H9 (cell line): ENCODE measurements around the gene JPT2. TPM values are rescaled to one million over a fixed set of nuclear protein-coding genes. Genes with fewer than 3 reads are reported as not detected.

ENCODE experiments used
- DNase-seq: peaks from one replicate; pipeline ENCODE4 v3.0.0-alpha.2; 2017
- H2AFZ ChIP-seq: one replicate; pipeline ENCODE4 v1.6.1; 2013; ENCODE audit warnings: mild to moderate bottlenecking, low read length, control low read depth, moderate library complexity
- H2AK5ac ChIP-seq: 2 replicates; pipeline ENCODE4 v1.6.1; 2013; ENCODE audit warnings: low read length, control low read depth, mixed read lengths; ENCODE audit not compliant: insufficient read length
- H2BK120ac ChIP-seq: one replicate; pipeline ENCODE4 v1.6.1; 2013; ENCODE audit warnings: low read depth, mild to moderate bottlenecking, low read length, control low read depth, inconsistent platforms; ENCODE audit not compliant: poor library complexity, severe bottlenecking
- H2BK12ac ChIP-seq: 2 replicates; pipeline ENCODE4 v1.6.1; 2013; ENCODE audit warnings: low read length, control low read depth, mixed read lengths, low read depth; ENCODE audit not compliant: insufficient read length
- H2BK15ac ChIP-seq: 2 replicates; pipeline ENCODE4 v1.6.1; 2013; ENCODE audit warnings: low read depth, low read length, control low read depth
- H2BK20ac ChIP-seq: one replicate; pipeline ENCODE4 v1.6.1; 2013; ENCODE audit warnings: low read depth, mild to moderate bottlenecking, low read length, control low read depth, inconsistent platforms; ENCODE audit not compliant: poor library complexity, severe bottlenecking
- H2BK5ac ChIP-seq: 2 replicates; pipeline ENCODE4 v1.6.1; 2013; ENCODE audit warnings: low read length, control low read depth, mixed read lengths; ENCODE audit not compliant: insufficient read length
- H3K14ac ChIP-seq: 2 replicates; pipeline ENCODE4 v1.6.1; 2013; ENCODE audit warnings: low read length, control low read depth; ENCODE audit not compliant: insufficient read depth
- H3K18ac ChIP-seq: 2 replicates; pipeline ENCODE4 v1.6.1; 2013; ENCODE audit warnings: low read depth, mild to moderate bottlenecking, mixed read lengths, low read length, control low read depth; ENCODE audit not compliant: insufficient read length
- H3K23ac ChIP-seq: 2 replicates; pipeline ENCODE4 v1.6.1; 2013; ENCODE audit warnings: low read length, control low read depth, mixed read lengths, low read depth; ENCODE audit not compliant: insufficient read length
- H3K23me2 ChIP-seq: 2 replicates; pipeline ENCODE4 v1.6.1; 2013; ENCODE audit warnings: low read depth, mild to moderate bottlenecking, mixed read lengths, low read length, control low read depth; ENCODE audit not compliant: insufficient read length, poor library complexity, severe bottlenecking
- H3K27ac ChIP-seq: 2 replicates; pipeline ENCODE4 v1.5.1; 2013; ENCODE audit warnings: low read length, control low read depth, mixed read lengths, low read depth; ENCODE audit not compliant: insufficient read length
- H3K27me3 ChIP-seq: 2 replicates; pipeline ENCODE4 v1.6.1; 2013; ENCODE audit warnings: low read length, control low read depth, inconsistent platforms; ENCODE audit not compliant: insufficient read depth
- H3K4ac ChIP-seq: 2 replicates; pipeline ENCODE4 v1.6.1; 2013; ENCODE audit warnings: low read depth, mild to moderate bottlenecking, control low read depth, inconsistent platforms, low read length, moderate library complexity
- H3K4me1 ChIP-seq: 2 replicates; pipeline ENCODE4 v1.6.1; 2013; ENCODE audit warnings: low read length, control low read depth, inconsistent platforms; ENCODE audit not compliant: insufficient read depth
- H3K4me2 ChIP-seq: 2 replicates; pipeline ENCODE4 v1.6.1; 2013; ENCODE audit warnings: low read length, control low read depth, mixed read lengths; ENCODE audit not compliant: insufficient read length, insufficient read depth
- H3K56ac ChIP-seq: 2 replicates; pipeline ENCODE4 v1.6.1; 2013; ENCODE audit warnings: low read depth, mild to moderate bottlenecking, mixed read lengths, low read length, control low read depth; ENCODE audit not compliant: insufficient read length
- H3K79me1 ChIP-seq: 2 replicates; pipeline ENCODE4 v1.6.1; 2013; ENCODE audit warnings: low read depth, mild to moderate bottlenecking, moderate library complexity, low read length, control low read depth, inconsistent platforms; ENCODE audit not compliant: insufficient read depth, poor library complexity, severe bottlenecking
- H3K79me2 ChIP-seq: 2 replicates; pipeline ENCODE4 v1.6.1; 2013; ENCODE audit warnings: low read length, control low read depth, inconsistent platforms; ENCODE audit not compliant: insufficient read depth
- H3K9ac ChIP-seq: 2 replicates; pipeline ENCODE4 v1.6.1; 2013; ENCODE audit warnings: low read length, control low read depth, mixed read lengths; ENCODE audit not compliant: insufficient read length; ENCODE audit errors: extremely low read depth
- H3K9me3 ChIP-seq: one replicate; pipeline ENCODE4 v1.6.1; 2013; ENCODE audit warnings: low read depth, low read length, inconsistent platforms; ENCODE audit not compliant: control insufficient read depth
- H3T11ph ChIP-seq: one replicate; pipeline ENCODE4 v1.6.1; 2013; ENCODE audit warnings: mild to moderate bottlenecking, low read length, control low read depth, inconsistent platforms
- H4K20me1 ChIP-seq: one replicate; pipeline ENCODE4 v1.6.1; 2013; ENCODE audit not compliant: control insufficient read depth, insufficient read length, insufficient read depth
- H4K5ac ChIP-seq: 2 replicates; pipeline ENCODE4 v1.6.1; 2013; ENCODE audit warnings: low read depth, mild to moderate bottlenecking, mixed read lengths, low read length, control low read depth; ENCODE audit not compliant: insufficient read length
- H4K8ac ChIP-seq: replicated peaks from 2 replicates; pipeline ENCODE4 v1.6.1; 2013; ENCODE audit warnings: low read length, control low read depth, mixed read lengths, low read depth; ENCODE audit not compliant: insufficient read length
- H4K91ac ChIP-seq: 2 replicates; pipeline ENCODE4 v1.6.1; 2013; ENCODE audit warnings: low read depth, mild to moderate bottlenecking, moderate library complexity, mixed read lengths, low read length, control low read depth; ENCODE audit not compliant: insufficient read length
- H3K27ac Mint-ChIP-seq, 3 experiments: 2 replicates in 2 of 3; 3 replicates in 1 of 3; pipeline ENCODE4 v1.8.0; 2020 to 2021; ENCODE audit warnings: mixed read lengths in 3 of 3, mild to moderate bottlenecking in 1 of 3, moderate library complexity in 1 of 3
- H3K27me3 Mint-ChIP-seq: 2 replicates; pipeline ENCODE4 v1.8.0; 2021; ENCODE audit warnings: low read depth, mild to moderate bottlenecking, moderate library complexity, mixed read lengths
- H3K36me3 Mint-ChIP-seq, 3 experiments: 2 replicates in 2 of 3; 3 replicates in 1 of 3; pipeline ENCODE4 v1.8.0; 2020 to 2021; ENCODE audit warnings: low read depth in 3 of 3, mixed read lengths in 3 of 3; ENCODE audit not compliant: insufficient read depth in 1 of 3
- H3K4me1 Mint-ChIP-seq, 2 experiments: 2 replicates each; pipeline ENCODE4 v1.8.0; 2020; ENCODE audit warnings: mixed read lengths in 2 of 2
- H3K4me3 Mint-ChIP-seq, 2 experiments: 2 replicates in 1 of 2; 3 replicates in 1 of 2; pipeline ENCODE4 v1.8.0; 2020 to 2021; ENCODE audit warnings: mild to moderate bottlenecking in 2 of 2, mixed read lengths in 2 of 2, moderate library complexity in 1 of 2
- H3K9me3 Mint-ChIP-seq, 2 experiments: 2 replicates in 1 of 2; 3 replicates in 1 of 2; pipeline ENCODE4 v1.8.0; 2020; ENCODE audit warnings: mild to moderate bottlenecking in 2 of 2, mixed read lengths in 2 of 2, moderate library complexity in 1 of 2
- CTCF ChIP-seq: fragments of 200-600 bp; sonication (generic); conservative IDR thresholded peaks from 3 replicates; pipeline ENCODE4 v1.8.0; 2021; ENCODE audit warnings: antibody characterized with exemption, mild to moderate bottlenecking
- WGBS: extraction: QIAGEN DNeasy Blood & Tissue Kit; methylation state at CpG from one replicate; pipeline ENCODE4 v1.1.7; 2013; ENCODE audit warnings: missing lambda C conversion rate, low lambda C conversion rate, mixed read lengths; ENCODE audit not compliant: insufficient read length; ENCODE audit errors: extremely low coverage; 5-methylcytosine and 5-hydroxymethylcytosine counted together
- total RNA-seq: library from RNA; stranded (reverse); gene quantifications from 2 replicates; pipeline ENCODE4 v1.2.1, GENCODE V29; 2021

The JPT2 gene
- total RNA-seq, 1 experiment from 2014 or later, result 206 TPM

GRCh38 chr16:1643521-1643920 lies 34.6 kb upstream of the JPT2 start:
- H3K9ac ChIP-seq, result no peak overlapping the region
- Mint-ChIP-seq H3K4me1 (peaks cover 0 to 14% of the 10 kb centered on the region in 2 experiments; a peak in 2 of 4 replicates), H3K4me3 (no peak overlapping the region), H3K27ac (peak overlapping the region in 1 of 3 experiments; percentile 12; a peak in 2 of 7 replicates), H3K9me3 (no peaks in the 10 kb centered on the region), H3K27me3 (no peaks in the 10 kb centered on the region), H3K36me3 (peaks cover 23 to 79% (median 70%) of the 10 kb centered on the region in 3 experiments)
- H3K56ac ChIP-seq, result no peak overlapping the region
- H2AFZ ChIP-seq, result no peak overlapping the region
- H2BK15ac ChIP-seq, result no peak overlapping the region
- 0 out of 2 replicates have a peak, but pooled peaks cover 2% of the 10 kb centered on the region for H3K79me2 ChIP-seq
- H2BK20ac ChIP-seq, result no peak overlapping the region
- no peaks in the 10 kb centered on the region for H4K20me1 ChIP-seq
- no peak overlapping the region for H3K4me2 ChIP-seq
- H2BK5ac ChIP-seq, result no peak overlapping the region
- no peak overlapping the region for H3K23ac ChIP-seq
- no peak overlapping the region for H4K8ac ChIP-seq
- H3K79me1 ChIP-seq, result no peaks in the 10 kb centered on the region
- no peak overlapping the region for H2BK12ac ChIP-seq
- H3K9me3 ChIP-seq, result no peaks in the 10 kb centered on the region
- H4K5ac ChIP-seq, result no peak overlapping the region
- no peak overlapping the region for H3K14ac ChIP-seq
- H2AK5ac ChIP-seq, result no peak overlapping the region
- H3K18ac ChIP-seq, result no peak overlapping the region
- H3K4me1 ChIP-seq, result no peaks in the 10 kb centered on the region
- no peaks in the 10 kb centered on the region for H3K27me3 ChIP-seq
- no peaks in the 10 kb centered on the region for H3K23me2 ChIP-seq
- no peak for DNase-seq
- no peak for TF ChIP-seq CTCF
- H2BK120ac ChIP-seq, result no peak overlapping the region
- no peak overlapping the region for H3T11ph ChIP-seq
- no peak overlapping the region for H3K4ac ChIP-seq
- no CpG with 5 or more reads among the region's 12 CpGs for WGBS
- H4K91ac ChIP-seq, result no peak overlapping the region
- no peak overlapping the region for H3K27ac ChIP-seq
